GM12892 (cell line): Measurements from ENCODE around the gene PABPN1L.
"Not testable (repeated sequence)": the region's sequence is repeated elsewhere in the genome, so short reads cannot be mapped to it uniquely, and the experiment has no call there.

Experiments used
- DNase-seq: peaks from one replicate; pipeline ENCODE4 v3.0.0; 2011; ENCODE audit not compliant: insufficient read length
- FAIRE-seq: peaks from 2 replicates; lab custom pipeline; 2011; peaks lifted over from hg19 to GRCh38; lab: Jason Lieb, UNC
- POLR2A ChIP-seq: IDR thresholded peaks from 2 replicates; pipeline ENCODE4 v1.6.1; 2011; ENCODE audit warnings: low read depth, low read length, control low read depth
- POLR2AphosphoS5 ChIP-seq: IDR thresholded peaks from 2 replicates; pipeline ENCODE4 v1.6.1; 2011; ENCODE audit warnings: low read depth, low read length, control low read depth
- TAF1 ChIP-seq: IDR thresholded peaks from 2 replicates; pipeline ENCODE4 v1.6.1; 2011; ENCODE audit warnings: low read depth, mild to moderate bottlenecking, control low read depth, low read length, borderline replicate concordance

Gene PABPN1L

DNA sequence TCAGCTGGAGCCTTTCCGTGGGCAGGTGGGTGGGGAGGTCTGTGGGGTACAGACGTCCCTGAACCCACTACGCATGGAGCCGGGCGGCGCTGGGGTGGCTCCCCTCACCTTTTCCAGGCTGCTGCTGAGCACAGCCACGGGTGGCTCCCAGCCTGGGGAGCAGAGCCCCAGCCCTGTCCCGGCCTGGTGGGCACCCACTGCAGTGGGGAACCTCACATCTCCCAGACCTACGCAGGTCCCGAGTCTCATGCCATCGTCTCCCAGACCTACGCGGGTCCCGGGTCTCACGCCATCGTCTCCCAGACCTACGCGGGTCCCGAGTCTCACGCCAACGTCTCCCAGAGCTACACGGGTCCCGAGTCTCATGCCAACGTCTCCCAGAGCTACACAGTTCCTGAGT lies 37.7 kb downstream of the PABPN1L start:
- TF ChIP-seq TAF1: no peak
- no peak for TF ChIP-seq POLR2AphosphoS5
- no peak for TF ChIP-seq POLR2A
- DNase-seq: no peak
- FAIRE-seq: no peak

DNA sequence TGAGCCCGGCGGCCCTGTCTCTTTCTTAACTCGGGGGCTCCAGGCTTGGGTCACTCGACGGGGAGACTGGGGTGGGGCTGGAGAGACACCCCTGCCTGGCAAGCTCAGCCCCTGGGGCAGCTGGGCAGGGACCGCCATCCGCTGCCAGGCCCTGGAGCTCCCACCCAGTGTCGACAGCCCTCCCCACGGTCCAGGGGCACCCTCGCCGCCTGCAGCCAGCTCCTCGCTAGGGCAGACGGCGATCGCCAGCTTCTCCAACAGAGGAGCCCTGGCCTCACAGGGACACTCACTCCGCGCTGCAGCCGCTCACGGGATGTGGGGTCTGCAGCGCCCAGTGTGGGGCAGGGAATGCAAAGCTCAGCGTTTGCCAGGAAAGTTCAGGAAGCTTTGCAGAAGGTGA lies 38.7 kb downstream of the PABPN1L start:
- FAIRE-seq (no peak), DNase-seq (no peak)
- TF ChIP-seq POLR2A (no peak), POLR2AphosphoS5 (no peak), TAF1 (no peak)

DNA sequence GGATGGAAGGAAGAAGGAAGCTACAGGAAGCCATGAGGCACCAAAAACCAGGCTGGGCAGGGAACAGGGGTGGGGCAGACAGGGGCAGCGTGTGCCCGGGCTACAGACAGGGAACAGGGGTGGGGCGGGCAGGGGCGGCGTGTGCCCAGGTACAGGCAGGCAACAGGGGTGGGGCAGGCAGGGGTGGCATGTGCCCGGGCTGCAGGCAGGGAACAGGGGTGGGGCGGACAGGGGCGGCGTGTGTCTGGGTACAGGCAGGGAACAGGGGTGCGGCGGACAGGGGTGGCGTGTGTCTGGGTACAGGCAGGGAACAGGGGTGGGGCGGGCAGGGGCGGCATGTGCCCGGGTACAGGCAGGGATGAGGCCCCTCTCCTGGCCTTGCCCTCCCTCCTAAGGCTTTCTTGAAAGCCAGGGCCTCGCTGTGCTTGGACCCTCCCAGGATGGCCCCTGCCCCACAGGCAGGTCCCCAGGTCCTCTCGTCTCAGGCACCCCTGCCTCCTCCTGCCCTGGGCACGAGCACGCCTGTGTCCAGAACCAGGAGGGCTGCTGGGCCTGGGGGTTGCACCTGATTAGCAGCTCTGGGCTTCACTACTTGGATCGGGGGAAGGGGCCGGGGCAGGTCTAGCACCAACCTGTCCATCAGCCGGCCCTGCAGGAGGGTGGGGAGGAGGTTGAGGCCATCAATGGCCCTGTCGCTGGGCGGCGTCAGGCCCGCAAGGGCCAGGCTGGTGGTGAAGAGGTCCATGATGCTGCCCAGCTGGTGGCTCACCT lies 40.2 kb downstream of the PABPN1L start:
- DNase-seq (no peak), FAIRE-seq (no peak)
- TF ChIP-seq POLR2AphosphoS5 (no peak), POLR2A (no peak), TAF1 (no peak)

DNA sequence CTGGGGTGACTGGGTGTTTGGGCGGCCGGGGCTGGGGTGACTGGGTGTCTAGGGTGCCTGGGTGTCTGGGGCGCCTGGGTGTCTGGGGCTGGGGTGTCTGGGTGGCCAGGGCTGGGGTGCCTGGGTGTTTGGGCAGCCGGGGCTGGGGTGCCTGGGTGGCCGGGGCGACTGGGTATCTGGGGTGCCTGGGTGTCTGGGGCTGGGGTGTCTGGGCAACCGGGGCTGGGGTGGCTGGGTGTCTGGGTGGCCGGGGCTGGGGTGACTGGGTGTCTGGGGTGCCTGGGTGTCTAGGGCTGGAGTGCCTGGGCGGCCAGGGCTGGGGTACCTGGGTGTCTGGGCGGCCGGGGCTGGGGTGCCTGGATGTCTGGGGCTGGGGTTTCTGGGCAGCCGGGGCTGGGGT lies 41.3 kb downstream of the PABPN1L start:
- no peak for TF ChIP-seq POLR2AphosphoS5
- TF ChIP-seq TAF1: no peak
- TF ChIP-seq POLR2A: no peak
- DNase-seq: no peak

DNA sequence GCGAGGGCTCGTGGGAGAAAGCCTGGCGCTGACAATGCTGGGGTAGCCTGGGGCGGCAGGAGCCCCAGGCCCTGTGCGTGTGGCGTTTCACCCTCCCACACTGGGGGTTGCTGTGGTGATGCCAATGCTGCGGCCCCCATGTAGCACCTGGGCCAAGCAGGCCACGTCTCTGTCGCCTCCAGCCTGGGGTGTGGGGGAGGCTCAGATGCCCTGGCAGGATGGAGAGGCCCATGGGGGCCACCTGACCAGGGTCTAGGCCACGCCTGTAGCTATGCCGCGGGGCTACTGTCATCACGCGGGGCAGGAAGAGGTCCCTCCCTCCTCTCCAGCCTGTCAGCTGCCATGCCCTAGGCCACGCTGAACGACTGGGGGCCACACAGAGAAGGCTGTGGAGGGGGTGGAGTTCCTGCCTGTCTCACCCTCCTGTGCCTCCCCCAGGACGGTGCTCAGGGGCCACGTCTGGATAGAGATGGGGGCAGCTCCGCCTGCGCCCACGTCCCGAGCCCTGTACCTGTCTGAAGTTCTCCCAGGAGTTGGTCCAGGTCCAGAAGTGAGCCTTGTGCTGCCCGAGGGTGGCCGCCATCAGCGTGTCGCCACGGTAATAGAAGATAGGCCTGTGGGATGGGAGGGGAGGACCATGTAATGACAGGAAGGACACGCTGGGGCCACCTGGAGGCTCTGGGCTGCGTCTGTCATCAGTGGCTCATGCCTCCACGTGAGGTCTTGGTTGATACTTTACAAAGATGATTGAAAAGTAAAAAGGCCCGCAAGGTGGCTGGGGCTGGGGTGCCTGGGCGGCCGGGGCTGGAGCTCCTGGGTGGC lies 42.0 kb downstream of the PABPN1L start:
- no peak for FAIRE-seq
- TF ChIP-seq TAF1: no peak
- TF ChIP-seq POLR2A: no peak
- no peak for TF ChIP-seq POLR2AphosphoS5

More for the DNA sequence above, 41.3 kb downstream of the PABPN1L start:
- no peak for FAIRE-seq

DNA sequence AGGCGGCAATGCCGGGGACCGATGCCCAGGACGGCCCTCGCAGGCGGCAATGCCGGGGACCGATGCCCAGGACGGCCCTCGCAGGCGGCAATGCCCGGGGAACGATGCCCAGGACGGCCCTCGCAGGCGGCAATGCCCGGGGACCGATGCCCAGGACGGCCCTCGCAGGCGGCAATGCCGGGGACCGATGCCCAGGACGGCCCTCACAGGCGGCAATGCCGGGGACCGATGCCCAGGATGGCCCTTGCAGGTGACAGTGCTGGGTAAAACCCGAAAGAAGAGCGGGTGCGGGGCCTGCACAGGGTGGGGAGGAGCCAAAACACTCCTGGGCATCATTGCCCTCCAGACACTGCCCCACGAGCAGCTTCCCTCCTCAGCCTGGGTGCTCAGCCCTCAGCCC lies 42.8 kb downstream of the PABPN1L start:
- not testable (repeated sequence) for FAIRE-seq

More for the DNA sequence above, 42.0 kb downstream of the PABPN1L start:
- DNase-seq: no peak

DNA sequence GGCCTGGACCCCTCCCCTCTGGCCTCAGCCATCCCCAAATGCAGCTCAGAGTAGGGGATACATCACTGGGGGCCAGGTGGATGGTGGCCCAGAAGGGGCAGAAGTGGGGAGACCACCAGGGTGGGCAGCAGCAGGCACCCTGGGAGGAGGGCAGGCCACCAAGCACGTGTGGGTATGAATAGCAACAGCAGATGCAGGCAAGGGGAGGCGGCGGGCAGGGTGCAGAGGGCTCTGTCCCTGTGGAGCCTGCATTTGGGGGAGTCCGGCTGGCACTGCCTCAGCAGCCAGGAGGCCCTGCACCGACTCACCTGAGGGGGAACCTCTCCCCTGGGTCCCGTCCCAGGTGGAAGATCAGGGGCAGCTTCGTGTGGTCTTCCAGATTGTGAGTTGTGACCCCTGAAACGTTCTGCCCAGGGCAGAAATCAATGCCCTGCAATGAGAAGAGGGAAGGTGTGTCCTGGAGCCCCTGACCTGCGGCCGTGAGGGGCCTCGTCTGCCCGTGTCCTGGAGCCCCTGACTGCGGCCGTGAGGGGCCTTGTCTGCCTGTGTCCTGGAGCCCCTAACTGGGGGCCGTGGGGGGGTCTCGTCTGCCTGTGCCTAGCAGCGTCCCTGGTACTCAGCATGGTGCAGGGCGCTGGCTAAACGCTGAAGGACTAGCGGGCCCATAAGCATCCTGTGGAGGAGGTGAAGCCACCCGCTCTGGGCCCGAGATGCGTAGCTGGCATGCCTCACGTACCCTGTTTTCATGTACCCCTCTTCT lies 44.0 kb downstream of the PABPN1L start:
- FAIRE-seq: no peak
- TF ChIP-seq POLR2AphosphoS5: no peak
- TF ChIP-seq POLR2A: no peak
- TF ChIP-seq TAF1: no peak

More for the DNA sequence above, 42.8 kb downstream of the PABPN1L start:
- not testable (repeated sequence) for DNase-seq

DNA sequence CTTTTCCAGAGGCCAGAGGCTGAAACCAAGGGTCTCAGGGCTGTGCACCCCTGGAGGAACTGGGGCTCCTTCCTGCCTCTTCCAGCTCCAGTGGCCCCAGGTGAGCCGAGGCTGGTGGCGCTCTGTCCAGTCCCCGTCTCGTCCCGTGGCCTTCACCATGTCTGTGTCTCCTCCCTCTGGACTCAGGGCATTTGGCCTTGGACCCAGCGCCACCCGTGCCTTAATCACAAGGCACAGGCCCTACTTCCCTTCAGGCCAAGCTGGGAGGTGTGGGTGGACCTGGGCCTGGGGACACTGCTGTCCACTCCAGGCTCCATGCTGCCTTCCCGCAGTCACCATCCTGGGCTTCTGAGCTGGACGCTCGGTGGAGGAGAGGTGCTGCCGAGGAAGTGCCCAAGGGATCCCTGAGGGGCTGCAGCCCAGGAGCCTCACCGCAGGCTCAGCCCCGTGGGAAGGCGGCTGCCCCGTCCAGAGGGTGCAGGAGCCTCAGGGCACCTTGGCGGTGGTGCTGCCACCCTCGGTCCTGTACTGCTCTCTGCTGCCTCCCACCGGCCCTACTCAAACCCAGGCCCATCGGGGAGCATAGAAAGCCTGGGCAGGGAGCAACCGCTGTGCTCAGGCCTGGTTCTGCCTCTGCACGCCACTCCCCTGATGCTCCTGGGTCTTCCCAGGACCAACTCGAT lies 45.2 kb downstream of the PABPN1L start:
- no peak for DNase-seq
- TF ChIP-seq POLR2AphosphoS5: no peak
- TF ChIP-seq POLR2A: no peak
- no peak for TF ChIP-seq TAF1
- no peak for FAIRE-seq

More for the DNA sequence above, 44.0 kb downstream of the PABPN1L start:
- DNase-seq: no peak

DNA sequence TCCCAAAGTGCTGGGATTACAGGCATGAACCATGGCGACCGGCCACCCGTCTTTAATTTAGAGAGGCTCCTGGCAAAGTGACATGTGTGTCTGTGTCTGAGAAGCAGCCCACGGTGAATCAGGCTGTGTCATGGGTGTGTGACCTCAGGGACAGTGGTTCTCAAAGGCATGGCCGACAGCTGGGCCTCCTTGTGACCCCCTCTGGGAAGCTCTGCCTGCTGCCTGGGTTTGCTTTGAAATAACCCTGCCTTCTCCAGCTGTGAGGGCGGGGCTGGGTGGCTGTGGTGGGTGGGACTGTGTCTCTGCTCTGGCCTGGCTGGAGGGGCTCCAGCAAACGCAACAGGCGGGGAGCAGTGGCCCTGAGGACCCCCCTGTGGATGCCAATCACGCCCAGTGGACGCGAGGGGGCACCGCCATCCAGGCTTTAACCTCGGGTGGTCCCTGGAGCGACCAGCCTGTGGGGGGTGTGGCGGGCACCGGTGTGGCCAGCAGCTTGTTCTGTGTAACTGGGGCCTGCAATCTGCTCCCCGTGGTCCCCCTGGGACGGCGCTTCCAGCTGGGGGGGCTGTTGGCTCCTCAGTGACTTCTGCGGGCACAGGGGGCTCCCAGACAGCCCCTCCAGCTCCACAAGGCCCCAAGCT lies 46.0 kb downstream of the PABPN1L start:
- no peak for DNase-seq
- no peak for FAIRE-seq
- TF ChIP-seq POLR2AphosphoS5 (no peak), POLR2A (no peak), TAF1 (no peak)

DNA sequence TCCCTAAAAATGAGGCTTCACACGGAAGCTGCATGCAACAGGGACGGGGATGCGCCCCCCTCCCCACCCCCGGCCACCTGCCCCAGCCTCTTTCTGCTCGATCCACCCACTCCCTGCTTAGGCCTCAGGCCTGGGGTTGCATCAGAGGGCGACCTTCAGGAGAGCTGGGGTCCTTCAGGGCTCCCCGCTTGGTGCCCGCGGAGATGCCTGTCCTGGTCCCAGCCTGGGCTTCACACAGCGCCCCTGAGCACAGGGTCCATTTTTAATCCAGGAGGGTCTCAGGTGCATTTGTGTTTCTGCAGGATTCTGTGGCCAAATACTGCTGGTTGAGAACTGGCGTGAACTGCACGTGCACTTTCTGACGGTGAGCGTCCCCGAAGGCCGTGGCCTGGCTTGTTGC lies 47.3 kb downstream of the PABPN1L start:
- no peak for FAIRE-seq
- TF ChIP-seq POLR2A (no peak), TAF1 (no peak), POLR2AphosphoS5 (no peak)
- no peak for DNase-seq

DNA sequence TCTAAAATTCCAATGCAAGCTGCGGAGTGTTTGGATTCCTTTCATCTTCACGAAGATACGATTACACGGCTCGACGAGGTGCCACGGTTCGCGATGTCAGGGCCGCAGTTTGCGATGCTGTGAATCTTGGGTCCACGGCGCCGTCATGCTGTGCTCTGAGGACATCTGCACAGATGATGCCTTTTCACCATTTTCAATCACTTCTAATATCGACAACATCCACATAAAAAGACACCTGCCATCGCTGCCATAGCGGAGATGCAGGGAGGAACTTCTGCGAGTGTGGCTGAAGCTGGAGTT lies 47.9 kb downstream of the PABPN1L start:
- no peak for DNase-seq
- TF ChIP-seq POLR2A (no peak), TAF1 (no peak), POLR2AphosphoS5 (no peak)
- FAIRE-seq: no peak
